ENCODE data around the gene NDUFS7. TPM values are rescaled to one million over a fixed set of nuclear protein-coding genes. Genes with fewer than 3 reads are reported as not detected.

The NDUFS7 gene
- total RNA-seq, 3 donors from 2014 or later (not counting 1 experiment from before 2014, with no cell fraction given) = 60.8 to 67.9 (median 66.6) TPM

DNA sequence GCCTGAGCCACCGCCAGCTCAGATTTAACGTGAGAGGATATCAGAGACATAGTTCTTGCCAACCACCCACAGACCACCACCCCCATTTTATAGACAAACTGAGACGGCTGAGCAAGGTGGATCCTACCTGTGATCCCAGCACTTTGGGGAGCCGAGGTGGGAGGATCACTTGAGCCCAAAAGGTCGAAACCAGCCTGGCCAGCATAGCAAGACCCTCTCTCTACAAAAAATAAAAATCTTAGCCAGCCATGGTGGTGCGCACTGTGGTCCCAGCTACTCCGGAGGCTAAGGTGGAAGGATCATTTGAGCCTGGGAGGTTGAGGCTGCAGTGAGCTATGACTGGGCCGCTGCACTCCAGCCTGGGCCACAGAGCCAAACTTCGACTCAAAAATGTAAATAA lies 30.6 kb upstream of the NDUFS7 start:
- no peaks in the 10 kb centered on the region for H3K9me3 ChIP-seq (ENCODE audit: control insufficient read depth, insufficient read depth, low read length)
- no peaks in the 10 kb centered on the region for H3K36me3 Mint-ChIP-seq
- H3K27me3 Mint-ChIP-seq (ENCODE audit: low read depth in 2 of 2) = no peaks in the 10 kb centered on the region
- peaks cover 19% of the 10 kb centered on the region for H3K4me1 ChIP-seq (ENCODE audit: control insufficient read depth, insufficient read depth, low read length)
- H3K4me1 Mint-ChIP-seq = peaks cover 13 to 19% of the 10 kb centered on the region in 2 donors
- H3K27me3 ChIP-seq (ENCODE audit: control insufficient read depth, insufficient read depth, low read length) = no peaks in the 10 kb centered on the region
- 95% methylated on average over 9 of the region's 9 CpGs for WGBS (ENCODE audit: insufficient coverage)
- TF ChIP-seq, protein P1, sequence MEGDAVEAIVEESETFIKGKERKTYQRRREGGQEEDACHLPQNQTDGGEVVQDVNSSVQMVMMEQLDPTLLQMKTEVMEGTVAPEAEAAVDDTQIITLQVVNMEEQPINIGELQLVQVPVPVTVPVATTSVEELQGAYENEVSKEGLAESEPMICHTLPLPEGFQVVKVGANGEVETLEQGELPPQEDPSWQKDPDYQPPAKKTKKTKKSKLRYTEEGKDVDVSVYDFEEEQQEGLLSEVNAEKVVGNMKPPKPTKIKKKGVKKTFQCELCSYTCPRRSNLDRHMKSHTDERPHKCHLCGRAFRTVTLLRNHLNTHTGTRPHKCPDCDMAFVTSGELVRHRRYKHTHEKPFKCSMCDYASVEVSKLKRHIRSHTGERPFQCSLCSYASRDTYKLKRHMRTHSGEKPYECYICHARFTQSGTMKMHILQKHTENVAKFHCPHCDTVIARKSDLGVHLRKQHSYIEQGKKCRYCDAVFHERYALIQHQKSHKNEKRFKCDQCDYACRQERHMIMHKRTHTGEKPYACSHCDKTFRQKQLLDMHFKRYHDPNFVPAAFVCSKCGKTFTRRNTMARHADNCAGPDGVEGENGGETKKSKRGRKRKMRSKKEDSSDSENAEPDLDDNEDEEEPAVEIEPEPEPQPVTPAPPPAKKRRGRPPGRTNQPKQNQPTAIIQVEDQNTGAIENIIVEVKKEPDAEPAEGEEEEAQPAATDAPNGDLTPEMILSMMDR (IDR thresholded peaks at IDR 0.05) = no peak
- H3K27ac Mint-ChIP-seq = no peak overlapping the region
- intact Hi-C loops (cut with micrococcal nuclease) = no loop called here
- no peak overlapping the region for H3K4me3 ChIP-seq (ENCODE audit: low read length)
- peak overlapping the region; percentile 31 for H3K4me3 Mint-ChIP-seq
- H3K27ac ChIP-seq (ENCODE audit: low read length) = no peak overlapping the region
- no peak for DNase-seq
- peaks cover 9% of the 10 kb centered on the region for H3K36me3 ChIP-seq (ENCODE audit: control insufficient read depth, insufficient read depth, low read length)
- no peaks in the 10 kb centered on the region for H3K9me3 Mint-ChIP-seq
- no peak for ATAC-seq

DNA sequence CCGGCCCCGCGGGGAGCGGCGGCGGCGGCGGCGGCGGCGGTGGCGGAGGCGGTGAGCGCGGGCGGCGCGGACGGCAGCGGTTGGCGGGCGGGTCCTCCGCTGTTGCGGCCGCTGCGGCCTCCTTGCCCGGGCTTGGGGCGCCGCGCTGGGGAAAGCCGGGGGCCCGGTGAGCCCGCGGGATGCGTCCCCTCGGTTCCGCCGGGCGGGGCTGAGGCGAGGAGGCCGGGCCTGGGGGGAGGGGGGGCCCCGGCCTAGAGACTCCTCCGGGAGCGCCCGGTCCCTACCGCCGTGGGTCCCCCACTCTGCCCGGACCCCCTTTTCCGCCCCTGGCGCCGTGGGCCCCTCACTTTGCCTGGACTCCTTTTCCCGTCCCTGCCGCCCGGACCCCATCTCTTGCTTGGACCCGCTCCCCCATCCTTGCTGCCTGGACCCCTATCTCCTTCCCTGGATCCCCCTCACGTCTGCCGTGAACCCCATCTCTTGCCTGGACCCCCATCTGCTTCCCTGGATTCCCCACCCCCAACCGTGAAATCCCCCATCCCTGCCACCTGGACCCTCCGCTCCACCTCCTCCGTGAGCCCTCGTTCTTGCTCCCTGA lies 28.6 kb upstream of the NDUFS7 start:
- intact Hi-C loops (cut with micrococcal nuclease) = no loop called here
- no peaks in the 10 kb centered on the region for H3K9me3 Mint-ChIP-seq
- Histone ChIP-seq H3K27ac (ENCODE audit: low read length) (no peak overlapping the region), H3K27me3 (ENCODE audit: control insufficient read depth, insufficient read depth, low read length) (no peaks in the 10 kb centered on the region), H3K4me3 (ENCODE audit: low read length) (peak overlapping the region; percentile 70), H3K36me3 (ENCODE audit: control insufficient read depth, insufficient read depth, low read length) (peaks cover 17% of the 10 kb centered on the region), H3K9me3 (ENCODE audit: control insufficient read depth, insufficient read depth, low read length) (no peaks in the 10 kb centered on the region), H3K4me1 (ENCODE audit: control insufficient read depth, insufficient read depth, low read length) (peaks cover 19% of the 10 kb centered on the region)
- DNase-seq = no peak
- under 1% methylated on average over 61 of the region's 61 CpGs for WGBS (ENCODE audit: insufficient coverage)
- TF ChIP-seq, protein P1 (IDR thresholded peaks at IDR 0.05) = no peak
- H3K36me3 Mint-ChIP-seq = no peaks in the 10 kb centered on the region
- peaks cover 13 to 19% of the 10 kb centered on the region in 2 donors for H3K4me1 Mint-ChIP-seq
- no peaks in the 10 kb centered on the region for H3K27me3 Mint-ChIP-seq (ENCODE audit: low read depth in 2 of 2)
- H3K4me3 Mint-ChIP-seq = peak overlapping the region; percentile 87
- ATAC-seq = peak; percentile 59 to 71 (median 64)
- H3K27ac Mint-ChIP-seq = peak overlapping the region; percentile 73 to 86

DNA sequence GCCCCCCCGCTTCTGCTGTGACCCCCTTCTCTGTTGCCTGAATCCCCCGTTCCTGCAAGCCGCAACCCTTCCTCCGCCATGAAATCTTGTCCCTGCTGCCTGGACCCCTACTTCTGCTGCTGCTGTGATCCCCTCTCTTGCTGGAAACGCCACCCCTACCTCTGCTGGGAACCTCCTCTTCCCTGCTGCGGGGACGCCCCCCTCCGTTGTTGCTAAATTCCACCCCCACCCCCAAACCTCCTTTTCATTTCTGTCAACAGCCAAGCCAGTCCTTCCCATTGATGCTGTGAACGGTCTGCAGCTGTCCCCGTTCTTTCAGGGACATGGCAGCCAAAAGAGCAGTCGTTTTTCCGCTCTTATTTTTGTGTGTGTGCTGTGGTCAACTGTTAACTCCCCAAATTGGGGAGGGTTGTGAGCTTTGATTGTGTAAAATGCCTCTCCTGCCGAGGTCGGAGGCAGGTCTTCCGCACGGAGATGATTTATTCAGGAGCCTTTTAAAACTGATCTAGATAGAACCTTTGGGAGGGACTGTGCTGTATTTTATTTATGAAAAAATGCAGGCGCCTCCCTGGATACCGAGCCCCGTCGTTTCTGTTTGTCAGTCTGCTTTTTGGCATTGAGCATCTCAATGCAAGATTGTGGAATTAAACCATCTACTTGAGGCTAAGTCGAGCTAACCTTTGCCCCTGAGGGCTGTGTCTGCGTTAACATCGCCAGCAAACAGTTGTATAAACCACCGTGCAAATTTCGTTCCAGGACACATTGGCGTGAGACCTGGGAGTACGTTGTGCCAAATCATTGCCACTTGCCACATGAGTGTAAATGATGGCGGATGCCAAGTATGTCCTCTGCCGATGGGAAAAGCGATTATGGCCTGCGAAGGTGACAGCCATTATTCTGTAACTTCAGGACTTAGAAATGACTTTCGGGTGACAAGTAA lies 27.9 kb upstream of the NDUFS7 start:
- peak in 1 of 2 donors; percentile 32 for DNase-seq
- WGBS (ENCODE audit: insufficient coverage) = 44% methylated on average over 32 of the region's 32 CpGs
- no peaks in the 10 kb centered on the region for H3K9me3 Mint-ChIP-seq
- H3K4me3 ChIP-seq (ENCODE audit: low read length) = peak overlapping the region; percentile 70
- H3K36me3 ChIP-seq (ENCODE audit: control insufficient read depth, insufficient read depth, low read length) = peaks cover 22% of the 10 kb centered on the region
- no peaks in the 10 kb centered on the region for H3K9me3 ChIP-seq (ENCODE audit: control insufficient read depth, insufficient read depth, low read length)
- H3K27me3 ChIP-seq (ENCODE audit: control insufficient read depth, insufficient read depth, low read length) = no peaks in the 10 kb centered on the region
- intact Hi-C loops (cut with micrococcal nuclease) = no loop called here
- H3K36me3 Mint-ChIP-seq = no peaks in the 10 kb centered on the region
- peaks cover 19% of the 10 kb centered on the region for H3K4me1 ChIP-seq (ENCODE audit: control insufficient read depth, insufficient read depth, low read length)
- H3K27ac ChIP-seq (ENCODE audit: low read length) = no peak overlapping the region
- H3K4me1 Mint-ChIP-seq = peaks cover 13 to 19% of the 10 kb centered on the region in 2 donors
- no peak for ATAC-seq
- TF ChIP-seq, protein P1 (IDR thresholded peaks at IDR 0.05) = no peak
- H3K27ac Mint-ChIP-seq = peak overlapping the region; percentile 73 to 86
- H3K27me3 Mint-ChIP-seq (ENCODE audit: low read depth in 2 of 2) = no peaks in the 10 kb centered on the region
- peak overlapping the region; percentile 87 for H3K4me3 Mint-ChIP-seq

Data from natural killer cell (primary cell).